Heart right ventricle (tissue), 16 donors: ENCODE data around the gene GAS6. TPM values are rescaled to one million over a fixed set of nuclear protein-coding genes. Genes with fewer than 3 reads are reported as not detected.
A peak's percentile ranks its signal among the peaks of the same experiment; 100 is the strongest.

ENCODE experiments used
- ATAC-seq, 8 donors: fragments of 200-7000 bp; cut with Tn5 transposase; one replicate each; pipeline ENCODE4 v1.9.1; 2020; ENCODE audit warnings: mild to moderate bottlenecking in 8 of 8, moderate library complexity in 8 of 8, moderate number of reproducible peaks in 1 of 8
- DNase-seq, 2 donors: peaks; one replicate each; pipeline ENCODE4 v3.0.0-alpha.2; 2020
- H3K27ac ChIP-seq, 10 donors: fragments of 200-600 bp; sonication (generic) in 2 of 10; one replicate each; pipeline versions ENCODE4 v1.5.0 to v1.8.0; 2020 to 2022; ENCODE audit warnings: mild to moderate bottlenecking in 3 of 10
- H3K27me3 ChIP-seq, 7 donors: fragments of 200-600 bp; one replicate each; pipeline ENCODE4 v1.8.0; 2021 to 2022; ENCODE audit warnings: mild to moderate bottlenecking in 2 of 7
- H3K36me3 ChIP-seq, 9 donors: fragments of 200-600 bp; sonication (generic) in 1 of 9; one replicate each; pipeline versions ENCODE4 v1.5.0 to v1.8.0; 2020 to 2022; ENCODE audit warnings: mild to moderate bottlenecking in 2 of 9
- H3K4me1 ChIP-seq, 9 donors: fragments of 200-600 bp; sonication (generic) in 1 of 9; one replicate each; pipeline versions ENCODE4 v1.5.0 to v1.8.0; 2020 to 2022; ENCODE audit warnings: mild to moderate bottlenecking in 4 of 9
- H3K4me3 ChIP-seq, 10 donors: fragments of 200-600 bp; sonication (generic) in 2 of 10; one replicate each; pipeline versions ENCODE4 v1.5.0 to v1.8.0; 2020 to 2022; ENCODE audit warnings: mild to moderate bottlenecking in 7 of 10, moderate library complexity in 2 of 10
- H3K9me3 ChIP-seq, 11 donors: fragments of 200-600 bp in 10 of 11; sonication (generic) in 2 of 11; one replicate each; pipeline versions ENCODE4 v1.5.0 to v1.8.0; 2013 to 2022; ENCODE audit warnings: mild to moderate bottlenecking in 2 of 11, control low read depth in 1 of 11, moderate library complexity in 1 of 11
- CTCF ChIP-seq, 9 donors: fragments of 200-600 bp; sonication (generic) in 2 of 9; IDR thresholded peaks; one replicate each; pipeline versions ENCODE4 v1.5.0 to v1.8.0; 2021 to 2022; ENCODE audit warnings: antibody characterized with exemption in 9 of 9, mild to moderate bottlenecking in 5 of 9, moderate library complexity in 1 of 9
- WGBS, 2 donors: extraction: QIAGEN DNeasy Blood & Tissue Kit; methylation state at CpG; one replicate each; pipeline ENCODE4 v1.1.7; 2013; ENCODE audit warnings: inconsistent platforms in 1 of 2; 5-methylcytosine and 5-hydroxymethylcytosine counted together
- intact Hi-C, 10 donors: fragments of 100-400 bp; cut with DNase I; formaldehyde crosslinking; loops; one replicate each; pipeline versions ENCODE4 v1.11.1 to v1.14.2; 2022
- polyA plus RNA-seq, 2 donors: library from polyadenylated mRNA; stranded (reverse); fragments of 200-250 nt; gene quantifications; one replicate each; pipeline ENCODE4 v1.2.3, GENCODE V29; 2013
- total RNA-seq, 10 donors: library from RNA; stranded (reverse); fragmentation: NEBNext Ultra II Directional in 3 of 10; extraction: Animal tissue kit (Norgen Biotek cat#: 25700) in 3 of 10; gene quantifications; one replicate each; pipeline versions ENCODE4 v1.2.1 to v1.2.4, GENCODE V29; 2021 to 2023
- donor health status: Arrhythmogenic right ventricular cardiomyopathy.
- donor health status: ischemic (EF 13 %, LVEDD 7.1; RV severe dilation, severe dysfunction).
- donor health status: healthy with polysubstance abuse.
- donor health status: DM: no; HTN: yes; CAD: no.
- donor health status: DM: no; HTN: no; CAD: no.
- donor health status: ischemic (EF 25% LVEDD 6.9; RV normal size, moderate dysfunction).
- donor health status: ischemic (EF 25% LVEDD 5.7; RV mildly dilated, moderate dysfunction).
- donor health status: healthy.
- donor health status: DM: yes; HTN: yes; CAD: no.
- donor health status: Ischemic cardiomyopathy.
- donor health status: ischemic (EF 35%, LVEDD 5.7; RV mildly dilated, moderate dysfunction).
- donor health status: nonischemic (EF 11% LVEDD 7.7; RV severe dilation, severe dysfunction).
- donor health status: DM: yes; HTN: yes; CAD: no.
- donor health status: PGD.
- donor health status: ischemic (EF 29% LVEDD 5.4; RV normal size, mild dysfunction).
- donor health status: nonischemic (EF 23%, LVEDD 6.1; RV moderate dilation, normal function).

GAS6 gene
- total and polyA plus RNA-seq, 12 donors, result 113 to 280 (median 174) TPM

- WGBS, 2 donors, result 72 to 77% methylated on average over 20 of the region's 20 CpGs
- H3K4me1 ChIP-seq, result peaks cover 57 to 96% (median 85%) of the 10 kb centered on the region in 9 donors
- no peak for TF ChIP-seq CTCF (IDR thresholded peaks at IDR 0.05)
- peak overlapping the region in 1 of 10 donors; percentile 18 for H3K27ac ChIP-seq
- H3K27me3 ChIP-seq, result peaks cover 0 to 3% (median 0%) of the 10 kb centered on the region in 7 donors
- H3K4me3 ChIP-seq, result no peak overlapping the region
- ATAC-seq (no peak), DNase-seq (peak in 1 of 2 donors; percentile 2)
- peaks cover 0 to 37% (median 0%) of the 10 kb centered on the region in 9 donors for H3K36me3 ChIP-seq
- intact Hi-C loops, result no loop called here
- H3K9me3 ChIP-seq, result no peaks in the 10 kb centered on the region
These were observed 6.2 kb downstream of the GAS6 start for GRCh38 chr13:113857531-113858195.

- Histone ChIP-seq H3K9me3 (no peaks in the 10 kb centered on the region), H3K4me3 (no peak overlapping the region), H3K27me3 (no peaks in the 10 kb centered on the region), H3K36me3 (peaks cover 0 to 37% (median 0%) of the 10 kb centered on the region in 9 donors), H3K27ac (peak overlapping the region in 1 of 10 donors; percentile 80), H3K4me1 (peaks cover 54 to 95% (median 82%) of the 10 kb centered on the region in 9 donors)
- 33 to 37% methylated on average over 9 of the region's 9 CpGs for WGBS, 2 donors
- TF ChIP-seq CTCF (IDR thresholded peaks at IDR 0.05), result no peak
- DNase-seq (peak in 1 of 2 donors; percentile 18), ATAC-seq (peak in 1 of 8 donors; percentile 8)
- intact Hi-C loops, result no loop called here
These were observed 7.2 kb downstream of the GAS6 start for GRCh38 chr13:113856716-113857065.

GRCh38 chr13:113855931-113856715 lies 7.8 kb downstream of the GAS6 start:
- peak in 1 of 2 donors; percentile 2 for DNase-seq
- intact Hi-C loops, result no loop called here
- no peak for TF ChIP-seq CTCF (IDR thresholded peaks at IDR 0.05)
- H3K4me3 ChIP-seq, result no peak overlapping the region
- peak overlapping the region in 8 of 10 donors; percentile 6 to 80 (median 60) for H3K27ac ChIP-seq
- H3K36me3 ChIP-seq, result peaks cover 0 to 37% (median 0%) of the 10 kb centered on the region in 9 donors
- WGBS, 2 donors, result 88 to 89% methylated on average over 25 of the region's 25 CpGs
- peaks cover 54 to 90% (median 81%) of the 10 kb centered on the region in 9 donors for H3K4me1 ChIP-seq
- H3K27me3 ChIP-seq, result no peaks in the 10 kb centered on the region
- ATAC-seq, result peak in 1 of 8 donors; percentile 1
- no peaks in the 10 kb centered on the region for H3K9me3 ChIP-seq

- H3K9me3 ChIP-seq, result no peaks in the 10 kb centered on the region
- H3K36me3 ChIP-seq, result peaks cover 0 to 42% (median 0%) of the 10 kb centered on the region in 9 donors
- peak overlapping the region in 9 of 10 donors; percentile 26 to 80 (median 63) for H3K27ac ChIP-seq
- WGBS, 2 donors, result 59 to 61% methylated on average over 33 of the region's 33 CpGs
- H3K4me1 ChIP-seq, result peaks cover 46 to 89% (median 78%) of the 10 kb centered on the region in 9 donors
- no peaks in the 10 kb centered on the region for H3K27me3 ChIP-seq
- DNase-seq, result peak in 1 of 2 donors; percentile 63
- no peak for TF ChIP-seq CTCF (IDR thresholded peaks at IDR 0.05)
- no peak overlapping the region for H3K4me3 ChIP-seq
- ATAC-seq, result peak; percentile 18 to 84 (median 62)
- intact Hi-C loops, result no loop called here
These were observed 8.6 kb downstream of the GAS6 start for GRCh38 chr13:113855012-113855921.
